Smooth muscle cell of the umbilical artery (primary cell): Measurements from ENCODE around the gene MARK3. TPM values are rescaled to one million over a fixed set of nuclear protein-coding genes. Genes with fewer than 3 reads are reported as not detected.

Experiments used
- total RNA-seq: library from RNA; depleted of rRNA; stranded (reverse); fragments of >200 nt; gene quantifications from 2 replicates; pipeline ENCODE4 v1.2.3, GENCODE V29; 2014

MARK3 gene
- 80.8 and 97.5 TPM in 2 replicates for total RNA-seq

GRCh38 chr14:103385152-103385928 lies at the start of gene MARK3:
MARK3 (plus strand) TSS chr14:103385415; CDS start chr14:103386030, 615 bp downstream.

GRCh38 chr14:103522649-103523574 lies 137.7 kb downstream of the MARK3 start, which contains the start of gene CKB:
CKB (minus strand) TSS chr14:103522830; CDS start chr14:103522493, 337 bp downstream.

GRCh38 chr14:103528587-103529382 lies 143.6 kb downstream of the MARK3 start, which contains the start of gene TRMT61A:
TRMT61A (plus strand) TSS chr14:103529196; CDS start chr14:103529979, 783 bp downstream.

Other genes starting within 250 kb of the MARK3 start
- gene EIF5, start 51.2 kb upstream of the MARK3 start, total RNA-seq: 181 and 244 TPM in 2 replicates
- 5.6 and 10.4 TPM in 2 replicates for gene CKB, start 137.4 kb downstream of the MARK3 start, total RNA-seq
- gene TRMT61A, start 143.8 kb downstream of the MARK3 start, total RNA-seq: 7.1 and 10.7 TPM in 2 replicates
- 27.6 and 32.1 TPM in 2 replicates for gene BAG5, start 177.2 kb downstream of the MARK3 start, total RNA-seq
- gene COA8, start 177.5 kb downstream of the MARK3 start, total RNA-seq: 15.1 and 19.6 TPM in 2 replicates
- gene KLC1, start 243.8 kb downstream of the MARK3 start, total RNA-seq: 193 and 283 TPM in 2 replicates